ENCODE data around the gene UBAC1. TPM values are rescaled to one million over a fixed set of nuclear protein-coding genes. Genes with fewer than 3 reads are reported as not detected.

Gene UBAC1
- total RNA-seq, 1 donor from 2014 or later, result 36.0 TPM

GRCh38 chr9:135927195-135928013, 33.8 kb downstream of the UBAC1 start:
- DNase-seq (ENCODE audit: low spot score), result no peak
- Mint-ChIP-seq H3K36me3 (ENCODE audit: low read depth) (peaks cover 10% of the 10 kb centered on the region), H3K4me1 (ENCODE audit: low read depth) (peaks cover 15% of the 10 kb centered on the region), H3K27me3 (ENCODE audit: low read depth) (no peaks in the 10 kb centered on the region), H3K4me3 (ENCODE audit: unreplicated experiment) (no peak overlapping the region), H3K27ac (ENCODE audit: unreplicated experiment) (peak overlapping the region; percentile 49), H3K9me3 (ENCODE audit: low read depth) (no peaks in the 10 kb centered on the region)
- TF ChIP-seq, protein P1, sequence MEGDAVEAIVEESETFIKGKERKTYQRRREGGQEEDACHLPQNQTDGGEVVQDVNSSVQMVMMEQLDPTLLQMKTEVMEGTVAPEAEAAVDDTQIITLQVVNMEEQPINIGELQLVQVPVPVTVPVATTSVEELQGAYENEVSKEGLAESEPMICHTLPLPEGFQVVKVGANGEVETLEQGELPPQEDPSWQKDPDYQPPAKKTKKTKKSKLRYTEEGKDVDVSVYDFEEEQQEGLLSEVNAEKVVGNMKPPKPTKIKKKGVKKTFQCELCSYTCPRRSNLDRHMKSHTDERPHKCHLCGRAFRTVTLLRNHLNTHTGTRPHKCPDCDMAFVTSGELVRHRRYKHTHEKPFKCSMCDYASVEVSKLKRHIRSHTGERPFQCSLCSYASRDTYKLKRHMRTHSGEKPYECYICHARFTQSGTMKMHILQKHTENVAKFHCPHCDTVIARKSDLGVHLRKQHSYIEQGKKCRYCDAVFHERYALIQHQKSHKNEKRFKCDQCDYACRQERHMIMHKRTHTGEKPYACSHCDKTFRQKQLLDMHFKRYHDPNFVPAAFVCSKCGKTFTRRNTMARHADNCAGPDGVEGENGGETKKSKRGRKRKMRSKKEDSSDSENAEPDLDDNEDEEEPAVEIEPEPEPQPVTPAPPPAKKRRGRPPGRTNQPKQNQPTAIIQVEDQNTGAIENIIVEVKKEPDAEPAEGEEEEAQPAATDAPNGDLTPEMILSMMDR (IDR thresholded peaks at IDR 0.05), result no peak

DNA sequence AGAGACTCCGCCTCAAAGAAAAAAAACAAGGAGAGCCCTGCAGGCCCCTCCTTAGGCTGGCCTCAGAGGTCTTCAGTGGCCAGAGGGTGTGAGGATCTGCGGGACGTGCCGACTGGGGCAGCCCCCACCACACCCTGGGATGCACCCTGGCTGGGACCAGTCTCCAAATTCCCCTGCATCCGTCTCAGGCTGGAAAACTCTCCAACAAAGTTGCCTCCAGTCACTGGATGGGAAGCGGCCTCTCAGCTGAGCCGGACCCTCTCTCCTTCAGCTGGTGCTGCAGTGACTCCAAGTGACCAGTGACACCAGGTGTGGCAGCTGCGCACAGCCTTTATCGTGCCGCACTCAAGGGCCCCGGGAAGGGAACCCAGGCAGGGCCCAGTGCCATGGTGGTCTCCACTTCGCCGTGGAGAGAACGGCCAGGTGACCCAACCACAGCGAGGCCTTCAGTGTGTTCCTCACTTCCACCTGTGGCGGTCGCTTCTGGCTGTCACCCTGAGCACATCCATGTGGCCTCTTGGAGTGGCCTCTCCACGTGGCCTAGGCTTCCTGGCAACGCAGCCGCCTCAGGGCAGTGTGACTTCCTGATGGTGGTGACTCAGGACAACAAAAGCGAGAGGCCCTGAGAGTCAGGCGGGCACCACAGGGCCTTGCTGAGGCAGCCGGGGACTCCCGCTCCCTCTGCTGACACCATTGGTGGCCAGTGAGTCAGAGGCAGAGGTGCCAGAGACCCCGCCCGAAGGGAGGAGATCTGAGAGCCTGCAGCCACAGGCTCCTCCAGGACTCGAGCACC, 34.6 kb downstream of the UBAC1 start:
- TF ChIP-seq, protein P1 (IDR thresholded peaks at IDR 0.05), result peak; percentile 41
- peak overlapping the region; percentile 49 for H3K27ac Mint-ChIP-seq (ENCODE audit: unreplicated experiment)
- no peaks in the 10 kb centered on the region for H3K27me3 Mint-ChIP-seq (ENCODE audit: low read depth)
- no peaks in the 10 kb centered on the region for H3K9me3 Mint-ChIP-seq (ENCODE audit: low read depth)
- H3K4me1 Mint-ChIP-seq (ENCODE audit: low read depth), result peaks cover 15% of the 10 kb centered on the region
- peak; percentile 90 for DNase-seq (ENCODE audit: low spot score)
- H3K4me3 Mint-ChIP-seq (ENCODE audit: unreplicated experiment), result no peak overlapping the region
- H3K36me3 Mint-ChIP-seq (ENCODE audit: low read depth), result peaks cover 8% of the 10 kb centered on the region

DNA sequence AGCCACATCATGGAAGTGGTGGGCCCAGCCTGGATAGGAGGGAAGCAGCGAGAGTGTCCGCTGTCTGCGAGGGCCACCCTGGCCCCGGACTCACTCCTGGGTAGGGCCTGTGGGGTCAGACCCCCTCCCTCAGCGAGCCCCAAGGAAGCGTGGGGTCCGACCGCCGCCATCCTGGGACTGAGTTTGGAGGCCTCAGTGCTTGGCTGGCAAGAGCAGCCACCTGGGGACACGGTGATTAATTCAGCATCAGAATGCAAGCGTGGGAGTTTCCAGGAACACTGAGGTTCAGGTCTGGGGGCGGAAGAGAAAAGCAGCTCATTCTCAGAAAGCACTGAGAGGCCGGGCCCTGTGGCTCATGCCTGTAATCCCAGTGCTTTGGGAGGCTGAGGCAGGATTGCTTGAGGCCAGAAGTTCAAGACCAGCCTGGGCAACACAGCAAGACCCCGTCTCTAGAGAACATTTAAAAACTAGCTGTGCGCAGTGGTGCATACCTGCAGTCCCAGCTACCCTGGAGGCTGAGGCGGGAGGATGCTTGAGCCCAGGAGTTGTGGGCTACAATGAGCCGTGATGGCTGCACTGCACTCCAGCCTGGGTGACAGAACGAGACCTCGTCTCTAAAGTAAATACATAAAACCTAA, 35.6 kb downstream of the UBAC1 start:
- TF ChIP-seq, protein P1 (IDR thresholded peaks at IDR 0.05), result no peak
- peaks cover 15% of the 10 kb centered on the region for H3K4me1 Mint-ChIP-seq (ENCODE audit: low read depth)

DNA sequence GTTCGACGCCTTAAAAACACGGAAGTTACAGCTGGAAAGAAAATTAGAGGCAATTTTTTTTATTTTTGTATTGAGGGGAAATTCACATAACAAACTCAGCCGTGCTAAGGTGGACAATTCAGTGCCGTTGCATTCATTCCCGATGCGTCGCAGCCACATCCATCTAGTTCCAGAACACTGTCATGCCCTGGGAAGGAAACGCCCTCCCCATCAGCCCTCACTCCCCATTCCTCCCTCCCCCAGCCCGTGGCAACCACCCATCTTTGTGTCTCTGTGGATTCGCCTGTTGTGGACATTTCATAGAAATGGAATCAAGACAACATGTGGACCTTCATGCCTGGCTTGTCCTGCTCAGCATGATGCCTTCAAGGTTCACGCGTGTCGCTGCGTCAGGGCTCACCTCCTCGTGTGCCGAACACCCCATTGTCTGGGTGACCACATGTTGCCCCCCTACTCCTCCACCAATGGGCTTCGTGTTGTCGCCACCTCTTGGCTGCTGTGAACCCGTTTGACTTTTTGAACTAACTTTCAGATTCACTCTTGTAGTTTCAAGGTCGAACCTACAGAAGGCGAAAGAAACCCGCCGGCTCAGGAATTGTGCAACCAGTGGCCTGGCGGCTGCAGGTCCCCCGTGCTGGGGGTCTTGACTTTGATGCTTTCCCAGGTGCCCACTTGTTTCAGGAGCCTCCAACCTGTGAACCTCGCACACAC, 36.4 kb downstream of the UBAC1 start:
- Mint-ChIP-seq H3K4me3 (ENCODE audit: unreplicated experiment) (no peak overlapping the region), H3K4me1 (ENCODE audit: low read depth) (peaks cover 15% of the 10 kb centered on the region), H3K27ac (ENCODE audit: unreplicated experiment) (no peak overlapping the region), H3K9me3 (ENCODE audit: low read depth) (no peaks in the 10 kb centered on the region), H3K27me3 (ENCODE audit: low read depth) (no peaks in the 10 kb centered on the region), H3K36me3 (ENCODE audit: low read depth) (no peaks in the 10 kb centered on the region)
- TF ChIP-seq, protein P1 (IDR thresholded peaks at IDR 0.05), result no peak
- DNase-seq (ENCODE audit: low spot score), result peak; percentile 58

More for the DNA sequence above, 35.6 kb downstream of the UBAC1 start:
- peak; percentile 69 for DNase-seq (ENCODE audit: low spot score)
- Mint-ChIP-seq H3K36me3 (ENCODE audit: low read depth) (no peaks in the 10 kb centered on the region), H3K4me3 (ENCODE audit: unreplicated experiment) (no peak overlapping the region), H3K27me3 (ENCODE audit: low read depth) (no peaks in the 10 kb centered on the region), H3K27ac (ENCODE audit: unreplicated experiment) (no peak overlapping the region), H3K9me3 (ENCODE audit: low read depth) (no peaks in the 10 kb centered on the region)

Data from chondrocyte (in vitro differentiated cells).